HCT116 (cell line): ENCODE results near the gene AMPD3.

Experiments used
- EGR1 ChIP-seq: IDR thresholded peaks from 2 replicates; pipeline ENCODE4 v1.6.1; 2012; ENCODE audit warnings: low read depth
- EZH2 ChIP-seq: fragments of 200-600 bp; sonication (generic); IDR thresholded peaks from 2 replicates; pipeline ENCODE4 v1.6.1; 2017; ENCODE audit warnings: antibody characterized with exemption, mixed run types
- POLR2A ChIP-seq: IDR thresholded peaks from 2 replicates; pipeline ENCODE4 v1.7.0; 2011; ENCODE audit warnings: borderline replicate concordance; ENCODE audit not compliant: insufficient read depth, insufficient read length; ENCODE audit errors: extremely low read depth
- POLR2AphosphoS5 ChIP-seq: IDR thresholded peaks from 2 replicates; pipeline ENCODE4 v1.6.1; 2011; ENCODE audit warnings: mild to moderate bottlenecking, low read depth, low read length, moderate library complexity
- RAD21 ChIP-seq: IDR thresholded peaks from 2 replicates; pipeline ENCODE4 v1.6.1; 2012; ENCODE audit warnings: low read depth, mild to moderate bottlenecking
- SIN3A ChIP-seq: IDR thresholded peaks from 2 replicates; pipeline ENCODE4 v1.6.1; 2012; ENCODE audit warnings: low read depth
- SP1 ChIP-seq: IDR thresholded peaks from 2 replicates; pipeline ENCODE4 v1.6.1; 2012; ENCODE audit warnings: low read depth
- TCF7L2 ChIP-seq: IDR thresholded peaks from 2 replicates; pipeline ENCODE4 v1.7.0; 2011; ENCODE audit warnings: borderline replicate concordance, inconsistent platforms; ENCODE audit not compliant: insufficient read depth, insufficient read length; ENCODE audit errors: extremely low read depth
- TF ChIP-seq, protein P1 (sequence below), 3 experiments: fragments of 200-600 bp in 1 of 3; sonication (generic) in 1 of 3; IDR thresholded peaks in 2 of 3; conservative IDR thresholded peaks in 1 of 3; 2 replicates each; pipeline ENCODE4 v1.5.1; 2012 to 2017; ENCODE audit warnings: low read depth in 2 of 3, low read length in 2 of 3, antibody characterized with exemption in 1 of 3, borderline replicate concordance in 1 of 3, control low read depth in 1 of 3, mild to moderate bottlenecking in 1 of 3, mixed read lengths in 1 of 3, mixed run types in 1 of 3, moderate library complexity in 1 of 3; ENCODE audit not compliant: insufficient read depth in 1 of 3
- TF ChIP-seq, protein P2 (sequence below): IDR thresholded peaks from 2 replicates; pipeline ENCODE4 v1.6.1; 2012
- TF ChIP-seq, protein P3 (sequence below): IDR thresholded peaks from 2 replicates; pipeline ENCODE4 v1.6.1; 2012; ENCODE audit warnings: low read depth
- TF ChIP-seq, protein P4 (sequence below): IDR thresholded peaks from 2 replicates; pipeline ENCODE4 v1.6.1; 2012

DNA sequence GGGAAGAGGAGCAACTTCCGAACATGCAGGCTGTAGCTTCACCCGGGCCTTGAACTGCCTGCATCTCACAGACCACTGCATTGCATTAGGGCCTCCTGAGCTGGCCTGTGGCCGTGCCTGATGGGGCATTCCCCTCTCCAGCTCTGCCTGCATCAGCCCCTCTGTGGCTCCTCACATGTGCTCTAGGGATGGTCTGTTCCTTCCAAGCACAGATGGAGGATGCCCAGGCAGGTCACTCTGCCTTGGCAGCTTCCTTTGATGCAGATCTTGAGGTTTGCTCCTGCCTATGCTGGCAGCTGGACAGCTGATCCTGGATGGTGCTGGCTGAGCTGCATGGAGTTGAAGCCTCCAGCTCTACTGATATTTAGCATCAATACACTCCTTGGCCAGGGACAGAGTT, 28.5 kb downstream of the AMPD3 start:
- TF ChIP-seq, protein P1, sequence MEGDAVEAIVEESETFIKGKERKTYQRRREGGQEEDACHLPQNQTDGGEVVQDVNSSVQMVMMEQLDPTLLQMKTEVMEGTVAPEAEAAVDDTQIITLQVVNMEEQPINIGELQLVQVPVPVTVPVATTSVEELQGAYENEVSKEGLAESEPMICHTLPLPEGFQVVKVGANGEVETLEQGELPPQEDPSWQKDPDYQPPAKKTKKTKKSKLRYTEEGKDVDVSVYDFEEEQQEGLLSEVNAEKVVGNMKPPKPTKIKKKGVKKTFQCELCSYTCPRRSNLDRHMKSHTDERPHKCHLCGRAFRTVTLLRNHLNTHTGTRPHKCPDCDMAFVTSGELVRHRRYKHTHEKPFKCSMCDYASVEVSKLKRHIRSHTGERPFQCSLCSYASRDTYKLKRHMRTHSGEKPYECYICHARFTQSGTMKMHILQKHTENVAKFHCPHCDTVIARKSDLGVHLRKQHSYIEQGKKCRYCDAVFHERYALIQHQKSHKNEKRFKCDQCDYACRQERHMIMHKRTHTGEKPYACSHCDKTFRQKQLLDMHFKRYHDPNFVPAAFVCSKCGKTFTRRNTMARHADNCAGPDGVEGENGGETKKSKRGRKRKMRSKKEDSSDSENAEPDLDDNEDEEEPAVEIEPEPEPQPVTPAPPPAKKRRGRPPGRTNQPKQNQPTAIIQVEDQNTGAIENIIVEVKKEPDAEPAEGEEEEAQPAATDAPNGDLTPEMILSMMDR (IDR thresholded peaks at IDR 0.05 in 2 of 3, conservative IDR thresholded peaks at IDR 0.05 in 1 of 3; ENCODE audit: borderline replicate concordance in 1 of 3, insufficient read depth in 1 of 3, low read depth in 2 of 3, low read length in 2 of 3): no peak
- TF ChIP-seq SIN3A (no peak), POLR2A (no peak), POLR2AphosphoS5 (no peak), SP1 (no peak), EGR1 (no peak), EZH2 (no peak), RAD21 (no peak), TCF7L2 (no peak)
- TF ChIP-seq, protein P2, sequence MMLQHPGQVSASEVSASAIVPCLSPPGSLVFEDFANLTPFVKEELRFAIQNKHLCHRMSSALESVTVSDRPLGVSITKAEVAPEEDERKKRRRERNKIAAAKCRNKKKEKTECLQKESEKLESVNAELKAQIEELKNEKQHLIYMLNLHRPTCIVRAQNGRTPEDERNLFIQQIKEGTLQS: no peak
- TF ChIP-seq, protein P3, sequence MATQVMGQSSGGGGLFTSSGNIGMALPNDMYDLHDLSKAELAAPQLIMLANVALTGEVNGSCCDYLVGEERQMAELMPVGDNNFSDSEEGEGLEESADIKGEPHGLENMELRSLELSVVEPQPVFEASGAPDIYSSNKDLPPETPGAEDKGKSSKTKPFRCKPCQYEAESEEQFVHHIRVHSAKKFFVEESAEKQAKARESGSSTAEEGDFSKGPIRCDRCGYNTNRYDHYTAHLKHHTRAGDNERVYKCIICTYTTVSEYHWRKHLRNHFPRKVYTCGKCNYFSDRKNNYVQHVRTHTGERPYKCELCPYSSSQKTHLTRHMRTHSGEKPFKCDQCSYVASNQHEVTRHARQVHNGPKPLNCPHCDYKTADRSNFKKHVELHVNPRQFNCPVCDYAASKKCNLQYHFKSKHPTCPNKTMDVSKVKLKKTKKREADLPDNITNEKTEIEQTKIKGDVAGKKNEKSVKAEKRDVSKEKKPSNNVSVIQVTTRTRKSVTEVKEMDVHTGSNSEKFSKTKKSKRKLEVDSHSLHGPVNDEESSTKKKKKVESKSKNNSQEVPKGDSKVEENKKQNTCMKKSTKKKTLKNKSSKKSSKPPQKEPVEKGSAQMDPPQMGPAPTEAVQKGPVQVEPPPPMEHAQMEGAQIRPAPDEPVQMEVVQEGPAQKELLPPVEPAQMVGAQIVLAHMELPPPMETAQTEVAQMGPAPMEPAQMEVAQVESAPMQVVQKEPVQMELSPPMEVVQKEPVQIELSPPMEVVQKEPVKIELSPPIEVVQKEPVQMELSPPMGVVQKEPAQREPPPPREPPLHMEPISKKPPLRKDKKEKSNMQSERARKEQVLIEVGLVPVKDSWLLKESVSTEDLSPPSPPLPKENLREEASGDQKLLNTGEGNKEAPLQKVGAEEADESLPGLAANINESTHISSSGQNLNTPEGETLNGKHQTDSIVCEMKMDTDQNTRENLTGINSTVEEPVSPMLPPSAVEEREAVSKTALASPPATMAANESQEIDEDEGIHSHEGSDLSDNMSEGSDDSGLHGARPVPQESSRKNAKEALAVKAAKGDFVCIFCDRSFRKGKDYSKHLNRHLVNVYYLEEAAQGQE: no peak
- TF ChIP-seq, protein P4, sequence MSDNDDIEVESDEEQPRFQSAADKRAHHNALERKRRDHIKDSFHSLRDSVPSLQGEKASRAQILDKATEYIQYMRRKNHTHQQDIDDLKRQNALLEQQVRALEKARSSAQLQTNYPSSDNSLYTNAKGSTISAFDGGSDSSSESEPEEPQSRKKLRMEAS: no peak
